ENCODE results near the gene RMP24.

RMP24 gene

GRCh38 chr18:35974181-35974580 lies 1.7 kb downstream of the RMP24 start:
- no peaks in the 10 kb centered on the region for H3K23me2 ChIP-seq (ENCODE audit: insufficient read length, low read depth, low read length, poor library complexity, severe bottlenecking)
- no peak overlapping the region for H2BK12ac ChIP-seq (ENCODE audit: insufficient read length, low read depth, low read length)
- no peak overlapping the region for H3K4ac ChIP-seq (ENCODE audit: low read depth, low read length)
- H4K5ac ChIP-seq (ENCODE audit: insufficient read length, low read depth, low read length) = no peak overlapping the region
- no peak overlapping the region for H4K8ac ChIP-seq (replicated peaks; ENCODE audit: insufficient read length, low read depth, low read length)
- Mint-ChIP-seq H3K27ac (no peak overlapping the region; a peak in 1 of 7 replicates), H3K4me1 (peaks cover 17 to 19% of the 10 kb centered on the region in 2 experiments), H3K27me3 (ENCODE audit: low read depth) (no peaks in the 10 kb centered on the region), H3K9me3 (no peaks in the 10 kb centered on the region), H3K4me3 (peak overlapping the region; percentile 94 to 98), H3K36me3 (ENCODE audit: insufficient read depth in 1 of 3, low read depth in 3 of 3) (peaks cover 34 to 56% (median 46%) of the 10 kb centered on the region in 3 experiments)
- H2AFZ ChIP-seq (ENCODE audit: low read length) = no peak overlapping the region
- no peak for TF ChIP-seq CTCF (conservative IDR thresholded peaks at IDR 0.05)
- H3K79me2 ChIP-seq (ENCODE audit: insufficient read depth, low read length) = peaks cover 6% of the 10 kb centered on the region
- peaks cover 2% of the 10 kb centered on the region; the same call in 1 of the 2 replicates for H3K4me1 ChIP-seq (ENCODE audit: insufficient read depth, low read length)
- no peak overlapping the region for H3K23ac ChIP-seq (ENCODE audit: insufficient read length, low read depth, low read length)
- no peak for DNase-seq
- no peak overlapping the region for H2BK120ac ChIP-seq (ENCODE audit: low read depth, low read length, poor library complexity, severe bottlenecking)
- H3K18ac ChIP-seq (ENCODE audit: insufficient read length, low read depth, low read length) = no peak overlapping the region
- H3K4me2 ChIP-seq (ENCODE audit: insufficient read depth, insufficient read length, low read length) = peak overlapping the region; percentile 81
- WGBS (ENCODE audit: extremely low coverage, insufficient read length, low lambda C conversion rate) = 100% methylated on average over 1 of the region's 3 CpGs
- H4K20me1 ChIP-seq (ENCODE audit: control insufficient read depth, insufficient read depth, insufficient read length) = no peaks in the 10 kb centered on the region
- H4K91ac ChIP-seq (ENCODE audit: insufficient read length, low read depth, low read length) = no peak overlapping the region
- H3K27ac ChIP-seq (ENCODE audit: insufficient read length, low read depth, low read length) = no peak overlapping the region
- H3K56ac ChIP-seq (ENCODE audit: insufficient read length, low read depth, low read length) = no peak overlapping the region
- no peak overlapping the region for H2BK5ac ChIP-seq (ENCODE audit: insufficient read length, low read length)
- H3K9me3 ChIP-seq (ENCODE audit: control insufficient read depth, low read depth, low read length) = no peaks in the 10 kb centered on the region
- H3T11ph ChIP-seq (ENCODE audit: low read length) = no peak overlapping the region
- H3K14ac ChIP-seq (ENCODE audit: insufficient read depth, low read length) = no peak overlapping the region
- H3K9ac ChIP-seq (ENCODE audit: extremely low read depth, insufficient read length, low read length) = no peak overlapping the region
- no peak overlapping the region for H2BK15ac ChIP-seq (ENCODE audit: low read depth, low read length)
- H3K79me1 ChIP-seq (ENCODE audit: insufficient read depth, low read depth, low read length, poor library complexity, severe bottlenecking) = no peaks in the 10 kb centered on the region
- H2AK5ac ChIP-seq (ENCODE audit: insufficient read length, low read length) = no peak overlapping the region
- H3K27me3 ChIP-seq (ENCODE audit: insufficient read depth, low read length) = no peaks in the 10 kb centered on the region
- no peak overlapping the region for H2BK20ac ChIP-seq (ENCODE audit: low read depth, low read length, poor library complexity, severe bottlenecking)

Measured in H9 (cell line).